ENCODE measurements around the gene CPA1. TPM values are rescaled to one million over a fixed set of nuclear protein-coding genes. Genes with fewer than 3 reads are reported as not detected.

CPA1 gene
- total RNA-seq, 1 donor from 2014 or later = not detected

GRCh38 chr7:130359276-130359857 is 20.9 kb upstream of the CPA1 start:
- Mint-ChIP-seq H3K9me3 (ENCODE audit: unreplicated experiment) (peaks cover 1% of the 10 kb centered on the region), H3K27me3 (ENCODE audit: unreplicated experiment) (peaks cover 2% of the 10 kb centered on the region), H3K4me3 (ENCODE audit: unreplicated experiment) (no peak overlapping the region), H3K36me3 (ENCODE audit: unreplicated experiment) (peaks cover 16% of the 10 kb centered on the region), H3K27ac (ENCODE audit: unreplicated experiment) (no peak overlapping the region), H3K4me1 (ENCODE audit: low read depth, unreplicated experiment) (peaks cover 7% of the 10 kb centered on the region)
- DNase-seq = no peak
- TF ChIP-seq CTCF (IDR thresholded peaks at IDR 0.05; ENCODE audit: partially characterized antibody, unreplicated experiment) = no peak

GRCh38 chr7:130360518-130360917 is 19.8 kb upstream of the CPA1 start:
- H3K4me3 Mint-ChIP-seq (ENCODE audit: unreplicated experiment) = no peak overlapping the region

GRCh38 chr7:130361681-130362080 is 18.6 kb upstream of the CPA1 start:
- peaks cover 17% of the 10 kb centered on the region for H3K4me1 Mint-ChIP-seq (ENCODE audit: low read depth, unreplicated experiment)
- H3K27ac Mint-ChIP-seq (ENCODE audit: unreplicated experiment) = no peak overlapping the region
- H3K4me3 Mint-ChIP-seq (ENCODE audit: unreplicated experiment) = no peak overlapping the region
- H3K27me3 Mint-ChIP-seq (ENCODE audit: unreplicated experiment) = no peaks in the 10 kb centered on the region
- peaks cover 6% of the 10 kb centered on the region for H3K9me3 Mint-ChIP-seq (ENCODE audit: unreplicated experiment)
- H3K36me3 Mint-ChIP-seq (ENCODE audit: unreplicated experiment) = peaks cover 16% of the 10 kb centered on the region
- no peak for TF ChIP-seq CTCF (IDR thresholded peaks at IDR 0.05; ENCODE audit: partially characterized antibody, unreplicated experiment)
- no peak for DNase-seq

More at GRCh38 chr7:130360518-130360917, 19.8 kb upstream of the CPA1 start:
- Mint-ChIP-seq H3K36me3 (ENCODE audit: unreplicated experiment) (peaks cover 16% of the 10 kb centered on the region), H3K4me1 (ENCODE audit: low read depth, unreplicated experiment) (peaks cover 16% of the 10 kb centered on the region), H3K9me3 (ENCODE audit: unreplicated experiment) (peaks cover 4% of the 10 kb centered on the region), H3K27ac (ENCODE audit: unreplicated experiment) (no peak overlapping the region), H3K27me3 (ENCODE audit: unreplicated experiment) (no peaks in the 10 kb centered on the region)
- DNase-seq = no peak
- TF ChIP-seq CTCF (IDR thresholded peaks at IDR 0.05; ENCODE audit: partially characterized antibody, unreplicated experiment) = no peak

- Mint-ChIP-seq H3K36me3 (ENCODE audit: unreplicated experiment) (peaks cover 16% of the 10 kb centered on the region), H3K9me3 (ENCODE audit: unreplicated experiment) (peaks cover 7% of the 10 kb centered on the region), H3K4me1 (ENCODE audit: low read depth, unreplicated experiment) (peaks cover 23% of the 10 kb centered on the region), H3K27ac (ENCODE audit: unreplicated experiment) (no peak overlapping the region), H3K27me3 (ENCODE audit: unreplicated experiment) (no peaks in the 10 kb centered on the region), H3K4me3 (ENCODE audit: unreplicated experiment) (no peak overlapping the region)
- no peak for DNase-seq
- no peak for TF ChIP-seq CTCF (IDR thresholded peaks at IDR 0.05; ENCODE audit: partially characterized antibody, unreplicated experiment)
Observed at GRCh38 chr7:130362251-130362816, 18.0 kb upstream of the CPA1 start.

All from glutamatergic neuron (in vitro differentiated cells).